Nucleus accumbens (tissue), 56 donors: ENCODE results near the gene MANEAL.
A peak's percentile ranks its signal among the peaks of the same experiment; 100 is the strongest.

ENCODE experiments used
- DNase-seq, 56 donors: peaks; one replicate each; lab custom pipeline; 2025; lab: John Stamatoyannopoulos, UW

The MANEAL gene

DNA sequence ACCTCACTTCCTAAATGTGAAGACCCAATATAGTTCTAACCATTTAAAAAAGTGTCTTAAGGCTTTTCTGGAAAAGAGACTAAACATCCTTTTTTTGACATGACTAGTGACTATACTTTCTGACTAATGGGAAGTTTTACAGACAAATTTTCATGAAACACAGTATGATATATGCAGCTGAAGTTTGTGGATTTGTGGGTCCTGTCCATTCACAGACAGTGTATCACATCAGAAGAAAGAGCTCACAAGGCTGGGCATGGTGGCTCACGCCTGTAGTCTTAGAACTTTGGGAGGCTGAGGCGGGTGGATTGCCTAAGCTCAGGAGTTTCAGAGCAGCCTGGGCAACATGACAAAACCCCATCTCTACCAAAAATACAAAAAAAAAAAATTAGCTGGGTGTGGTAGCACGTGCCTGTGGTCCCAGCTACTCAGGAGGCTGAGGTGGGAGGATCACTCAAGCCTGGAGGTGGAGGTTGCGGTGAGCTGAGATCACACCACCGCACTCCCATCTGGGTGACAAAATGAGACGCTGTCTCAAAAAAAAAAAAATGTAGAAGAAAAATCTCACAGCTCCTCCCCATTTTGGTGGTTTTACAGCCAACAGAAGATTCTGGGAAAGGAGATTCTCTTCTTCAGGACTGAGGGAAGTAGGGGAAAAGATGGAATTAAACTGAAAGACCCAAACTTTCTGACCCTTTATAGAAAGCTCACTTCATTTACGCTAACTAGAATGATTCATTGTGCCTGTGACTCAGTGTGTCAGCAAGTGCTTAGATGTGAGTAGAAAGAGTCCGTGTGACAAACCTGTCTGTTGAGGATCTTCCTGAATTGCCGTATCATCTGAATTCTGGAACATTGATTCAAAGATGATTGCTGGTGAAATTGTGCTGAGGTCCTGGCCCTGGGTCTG is 29.5 kb downstream of the MANEAL start:
- DNase-seq: peak in 2 of 56 donors; percentile 4 to 15

DNA sequence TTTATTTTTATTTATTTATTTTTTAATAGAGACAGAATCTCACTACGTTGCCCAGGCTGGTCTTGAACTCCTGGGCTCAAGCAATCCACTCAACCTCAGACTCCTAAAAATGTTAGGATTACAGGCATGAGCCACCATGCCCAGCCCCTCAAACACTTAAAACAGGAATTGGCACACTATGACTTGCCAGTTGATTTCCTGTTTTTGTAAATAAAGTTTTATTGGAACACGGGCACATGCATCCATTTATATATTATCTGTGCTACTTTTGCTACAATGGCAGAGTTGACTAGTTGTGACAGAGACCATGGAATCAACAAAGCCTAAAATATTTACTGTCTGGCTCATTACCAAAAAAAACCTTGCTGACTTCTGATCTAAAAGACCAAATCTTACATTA is 30.4 kb downstream of the MANEAL start:
- DNase-seq: no peak

- no peak for DNase-seq
These were observed 31.9 kb downstream of the MANEAL start for GRCh38 chr1:37825506-37825905.

GRCh38 chr1:37828410-37829074 is 34.9 kb downstream of the MANEAL start:
- DNase-seq: no peak

- DNase-seq: no peak
These were observed 37.5 kb downstream of the MANEAL start for GRCh38 chr1:37831109-37831508.

DNA sequence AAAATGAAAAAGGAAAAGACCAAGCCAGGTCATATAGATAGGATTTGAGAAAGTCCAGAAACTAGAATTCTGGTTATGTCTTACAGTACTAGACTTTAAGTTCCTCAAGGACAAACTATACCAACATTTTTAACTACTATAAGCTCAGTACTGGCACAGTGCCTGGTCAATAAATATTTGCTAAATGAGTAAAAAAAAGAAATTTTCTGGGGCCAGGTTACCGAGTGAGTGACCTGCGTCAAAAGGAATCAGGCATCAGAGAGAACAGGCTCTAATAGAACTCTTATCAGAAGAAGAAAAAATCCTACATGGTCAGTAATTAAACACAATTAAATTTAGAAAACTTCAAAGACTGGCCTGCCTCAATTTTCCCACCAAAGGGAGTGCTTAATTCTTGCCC is 38.2 kb downstream of the MANEAL start:
- DNase-seq: no peak

DNA sequence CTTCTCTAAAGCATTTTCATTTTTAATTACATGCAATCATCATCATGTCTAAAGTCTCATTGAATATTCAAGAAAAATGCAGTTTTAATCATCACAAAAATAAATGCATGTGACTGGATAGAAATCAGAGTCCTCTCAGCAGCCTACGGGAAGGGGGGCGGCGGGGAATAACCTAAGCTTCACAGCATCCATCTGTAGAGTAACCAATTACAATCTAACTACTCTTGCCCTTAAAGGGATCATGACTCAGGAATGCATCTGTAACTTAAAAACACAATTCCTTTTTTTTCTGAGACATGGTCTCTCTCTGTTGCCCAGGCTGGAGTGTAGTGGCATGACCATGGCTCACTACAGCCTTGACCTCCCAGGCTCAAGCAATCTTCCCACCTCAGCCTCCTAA is 43.1 kb downstream of the MANEAL start:
- no peak for DNase-seq

DNA sequence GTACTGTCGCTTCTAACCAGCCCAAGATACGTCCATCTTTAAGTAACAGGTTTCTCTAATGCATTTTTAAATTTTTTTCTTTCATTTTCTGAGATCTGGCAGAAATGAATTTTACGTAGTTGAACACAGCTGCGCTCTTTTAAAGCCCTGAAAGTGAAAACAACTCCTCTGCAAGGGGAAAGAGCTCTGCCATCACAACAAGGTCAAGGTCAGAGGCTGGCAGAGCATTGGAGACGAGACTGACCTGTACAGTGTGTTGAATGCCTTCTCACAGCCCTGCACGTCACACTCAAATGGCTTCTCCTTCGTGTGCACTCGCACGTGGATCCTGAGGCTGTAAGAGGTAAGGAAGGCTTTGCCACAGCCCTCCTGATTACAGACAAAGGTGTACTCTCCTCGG is 46.0 kb downstream of the MANEAL start:
- no peak for DNase-seq

DNA sequence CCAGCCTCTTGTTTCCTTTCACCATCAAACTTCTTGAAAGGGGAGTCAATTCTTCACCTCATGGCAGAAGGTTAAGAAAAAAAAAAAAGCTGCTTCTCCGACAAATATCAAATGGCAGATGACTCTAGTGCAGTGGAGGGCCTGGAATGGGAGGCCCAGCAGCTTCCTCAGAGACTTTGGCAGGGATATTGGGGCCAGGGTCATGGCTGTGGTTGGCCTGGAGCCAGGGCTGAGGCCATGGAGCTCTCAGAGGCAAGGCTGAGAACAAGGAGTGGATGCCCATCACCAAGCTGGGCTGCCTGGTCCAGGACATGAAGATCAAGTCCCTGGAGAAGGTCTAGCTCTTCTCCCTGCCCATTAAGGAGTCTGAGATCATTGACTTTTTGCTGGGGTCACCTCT is 47.1 kb downstream of the MANEAL start:
- no peak for DNase-seq

DNA sequence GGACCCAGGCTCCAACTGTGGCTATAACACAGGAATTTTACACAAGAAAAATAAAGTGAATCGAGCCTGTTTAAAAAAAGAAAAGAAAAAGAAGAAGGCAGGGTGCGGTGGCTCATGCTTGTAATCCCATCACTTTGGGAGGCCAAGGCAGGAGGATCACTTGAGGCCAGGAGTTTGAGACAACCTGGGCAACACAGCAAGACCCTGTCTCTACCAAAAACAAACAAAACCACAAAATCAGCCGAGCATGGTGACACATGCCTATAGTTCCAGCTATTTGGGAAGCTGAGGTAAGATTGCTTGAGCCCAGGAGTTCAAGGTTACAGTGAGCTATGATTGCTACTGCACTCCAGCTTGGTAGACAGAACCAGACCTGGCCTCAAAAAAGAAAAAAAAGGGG is 48.0 kb downstream of the MANEAL start:
- DNase-seq: no peak

DNA sequence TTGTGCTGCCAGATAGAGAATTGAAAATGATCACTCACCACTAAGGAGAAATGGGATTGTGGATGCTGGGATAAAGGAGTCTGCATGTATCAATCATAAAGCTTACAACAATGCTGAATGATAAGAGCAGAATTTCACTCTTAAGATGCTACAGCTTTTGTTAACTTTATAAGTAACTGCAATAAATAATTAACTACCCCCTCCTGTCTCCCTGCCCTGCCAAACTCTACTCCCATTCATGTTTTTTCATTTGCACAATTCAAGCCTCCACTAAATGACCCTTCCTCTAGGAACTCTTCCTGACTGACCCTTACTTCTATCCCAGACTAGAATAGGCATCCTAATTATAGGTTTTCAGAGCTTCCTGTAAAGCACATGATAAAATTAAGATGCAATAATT is 50.9 kb downstream of the MANEAL start:
- no peak for DNase-seq

DNA sequence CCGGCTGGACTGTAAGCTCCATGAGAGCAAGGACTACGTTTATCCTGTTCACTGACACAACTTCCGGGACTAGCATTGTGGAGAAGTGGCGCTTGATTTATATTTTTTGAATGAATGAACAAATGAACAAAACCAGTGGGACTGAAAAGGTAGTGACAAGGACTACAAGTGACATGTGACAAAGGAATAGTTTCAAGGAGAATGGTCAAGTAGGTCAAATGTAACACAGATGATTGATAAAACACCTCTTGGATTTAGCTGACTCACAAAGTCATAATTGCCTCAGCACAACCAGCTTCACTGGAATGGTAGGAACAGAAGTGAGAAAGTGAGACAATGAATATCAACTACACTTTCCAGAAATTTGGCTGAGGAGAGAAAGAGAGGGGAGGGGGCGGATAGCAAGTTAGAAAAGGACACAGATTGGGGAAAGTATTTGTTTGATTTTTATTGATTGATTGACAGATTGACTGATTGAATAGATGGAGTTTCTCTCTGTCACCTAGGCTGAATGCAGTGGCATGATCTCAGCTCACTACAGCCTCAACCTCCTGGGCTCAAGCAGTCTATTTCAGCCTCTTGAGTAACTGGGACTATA is 51.5 kb downstream of the MANEAL start:
- DNase-seq: no peak

DNA sequence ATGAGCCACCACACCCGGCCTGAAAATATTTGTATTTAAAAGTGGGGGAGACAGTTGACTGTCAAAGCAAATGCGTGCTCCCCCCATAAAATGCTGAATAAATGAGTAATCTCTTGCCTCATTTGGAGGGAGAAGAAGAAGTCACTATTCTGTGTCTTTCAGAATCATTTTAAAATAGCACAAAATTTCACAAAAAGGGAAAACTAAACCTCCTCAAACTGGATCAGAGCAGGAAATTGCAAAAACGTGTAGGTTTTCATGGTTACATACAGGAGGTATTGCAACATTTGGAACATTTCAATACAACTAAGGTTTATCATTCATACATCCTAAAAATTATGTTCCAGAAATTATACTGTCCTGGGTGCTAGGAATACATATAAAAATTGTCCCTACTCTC is 52.1 kb downstream of the MANEAL start:
- no peak for DNase-seq

DNA sequence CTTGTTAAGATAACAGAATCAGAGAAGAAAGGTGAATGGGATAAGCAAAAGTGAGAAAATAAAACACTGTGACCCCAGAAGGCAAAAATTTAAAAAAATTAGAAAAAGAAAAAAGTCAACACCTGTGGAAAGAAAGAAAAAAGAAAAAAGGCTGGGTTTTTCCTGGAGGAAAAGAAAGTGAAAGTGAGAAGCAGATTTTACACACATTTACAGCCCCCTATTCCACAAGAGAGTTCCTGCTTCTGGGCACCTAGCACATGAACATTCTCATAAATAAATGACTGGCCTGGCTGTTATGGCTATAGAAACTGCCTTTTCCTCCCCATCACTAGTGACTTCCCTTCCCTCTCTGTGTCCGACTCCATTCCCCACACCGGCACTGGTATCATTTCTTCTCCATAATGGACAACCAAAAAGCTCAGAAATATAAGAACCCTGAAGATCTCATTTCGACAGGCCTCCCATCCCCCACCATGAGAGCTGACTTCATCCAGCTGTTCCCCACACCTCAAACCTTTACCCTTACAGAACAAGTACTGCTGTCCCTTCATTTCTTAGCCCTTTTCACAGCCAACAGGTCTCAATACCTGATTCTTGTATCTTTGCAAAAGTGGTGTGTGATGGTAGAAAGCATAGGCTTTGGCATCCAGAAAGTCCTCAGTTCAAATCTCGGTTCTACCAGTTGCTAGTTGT is 53.1 kb downstream of the MANEAL start:
- DNase-seq: no peak

DNA sequence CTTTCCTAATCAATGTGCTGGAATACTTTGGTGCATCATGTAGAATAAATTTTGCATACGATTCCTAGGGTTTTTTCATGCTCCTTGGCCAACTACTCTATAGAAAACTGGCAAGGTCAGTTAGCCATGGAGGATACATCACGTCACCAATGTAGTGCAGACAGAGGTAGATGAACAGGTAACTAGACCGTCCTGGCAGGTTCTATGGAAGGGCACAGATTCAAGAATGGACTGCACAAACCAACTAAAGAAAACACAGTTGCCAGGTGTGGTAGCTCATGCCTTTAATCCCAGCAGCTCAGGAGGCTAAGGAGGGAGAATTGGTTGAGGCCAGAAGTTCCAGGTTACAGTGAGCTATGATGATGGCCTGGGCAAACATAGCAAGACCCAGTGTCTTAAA is 55.8 kb downstream of the MANEAL start:
- no peak for DNase-seq

DNA sequence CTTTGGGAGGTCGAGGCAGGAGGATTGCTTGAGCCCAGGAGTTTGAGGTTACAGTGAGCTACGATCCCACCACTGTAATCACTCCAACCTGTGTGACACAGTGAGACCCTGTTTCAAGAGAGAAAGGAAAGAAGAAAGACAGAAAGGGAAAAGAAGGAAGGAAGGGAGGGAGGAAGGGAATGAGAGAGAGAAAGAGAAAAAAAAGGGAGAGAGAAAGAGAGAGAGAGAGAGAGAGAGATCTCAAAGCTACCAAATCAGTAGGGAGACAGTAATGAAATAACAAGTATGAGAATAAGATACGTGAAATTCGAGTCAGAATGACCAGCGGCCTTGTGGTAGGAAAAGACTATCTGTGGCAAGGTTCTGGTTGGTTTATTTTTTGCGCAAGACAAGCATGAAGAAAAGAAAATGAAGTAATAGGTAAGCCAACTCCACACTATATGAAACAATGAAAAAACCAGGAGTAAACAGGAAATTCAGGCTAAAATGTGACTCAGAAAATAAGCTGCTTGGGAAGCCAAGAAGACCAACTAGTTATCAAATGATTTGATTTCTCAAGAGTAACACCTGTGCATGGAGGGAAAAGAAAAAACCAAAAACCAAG is 56.8 kb downstream of the MANEAL start:
- DNase-seq: no peak
